Fibroblast of the conjunctiva (primary cell): ENCODE measurements around the gene LDLRAD3.

Experiments
- DNase-seq: peaks from one replicate; pipeline ENCODE4 v3.0.0-alpha.2; 2010; ENCODE audit warnings: low read depth

Gene LDLRAD3

GRCh38 chr11:36077886-36078685 lies 134.2 kb downstream of the LDLRAD3 start:
- no peak for DNase-seq

DNA sequence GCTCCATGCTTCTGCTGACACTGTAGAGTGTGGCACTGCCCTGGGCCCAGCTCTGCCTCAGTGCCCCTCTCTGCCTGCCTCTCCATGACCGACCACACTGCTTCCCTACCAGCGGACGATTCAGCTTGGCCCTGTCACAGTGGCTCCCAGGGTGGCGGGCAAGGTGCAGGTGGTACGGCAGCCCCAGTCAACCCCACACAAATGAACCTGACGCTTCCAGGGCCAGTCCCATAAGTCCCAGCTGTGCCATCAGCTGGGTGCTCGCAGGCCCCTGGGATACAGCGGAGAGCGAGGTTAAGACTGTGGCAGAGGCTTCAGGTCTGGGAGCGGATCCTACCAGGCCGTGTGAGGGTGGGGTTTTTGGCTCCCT lies 134.8 kb downstream of the LDLRAD3 start:
- no peak for DNase-seq

- DNase-seq = no peak
Measured at GRCh38 chr11:36079878-36080675, 136.2 kb downstream of the LDLRAD3 start.

DNA sequence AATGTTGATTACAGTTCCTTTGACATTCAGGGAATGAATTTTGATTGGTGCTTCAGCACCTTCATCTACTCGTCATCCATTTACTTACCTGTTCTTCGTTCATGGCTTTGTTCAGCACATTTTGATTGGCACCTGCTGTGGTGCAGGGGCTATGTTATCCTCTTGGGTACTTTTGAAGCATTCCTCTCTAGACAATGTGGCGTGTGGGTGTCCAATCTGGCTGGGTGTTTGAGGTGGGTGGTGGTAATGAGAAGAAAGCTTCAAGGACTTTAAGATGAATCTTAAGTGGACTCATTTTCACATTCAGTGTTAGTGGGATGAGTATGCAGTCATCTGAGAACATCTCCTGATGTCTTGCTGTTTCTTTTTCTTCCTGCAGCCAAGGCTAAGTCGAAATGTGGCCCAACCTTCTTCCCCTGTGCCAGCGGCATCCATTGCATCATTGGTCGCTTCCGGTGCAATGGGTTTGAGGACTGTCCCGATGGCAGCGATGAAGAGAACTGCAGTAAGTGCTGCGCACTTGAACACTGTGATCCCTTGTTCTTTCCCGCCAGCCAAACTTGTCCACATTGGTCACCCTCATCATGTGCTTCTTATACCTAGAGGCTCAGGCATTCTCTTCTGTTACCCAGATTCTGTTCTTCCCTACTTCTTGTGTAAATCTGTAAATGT lies 137.5 kb downstream of the LDLRAD3 start:
- no peak for DNase-seq

GRCh38 chr11:36086366-36086765 lies 142.5 kb downstream of the LDLRAD3 start:
- DNase-seq = no peak

- DNase-seq = no peak
Measured at GRCh38 chr11:36088266-36088972, 144.6 kb downstream of the LDLRAD3 start.

DNA sequence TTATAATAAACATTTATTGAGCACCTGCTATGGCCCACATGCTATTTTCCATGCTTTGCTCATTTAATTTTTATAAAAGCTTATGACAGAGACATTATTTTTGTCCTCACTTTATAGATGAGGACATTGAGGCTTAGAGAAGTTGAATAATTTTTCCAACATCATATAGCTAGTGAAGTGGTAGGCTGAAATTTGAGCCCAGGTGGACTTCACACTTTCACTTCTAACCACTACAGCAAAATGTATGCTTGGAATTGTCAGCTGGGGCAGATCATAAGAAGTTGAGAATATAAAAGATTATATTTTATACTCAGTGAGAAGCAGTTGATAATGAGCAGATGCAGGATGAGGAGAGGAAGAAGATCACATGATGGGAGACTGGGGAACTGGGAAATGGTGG lies 146.1 kb downstream of the LDLRAD3 start:
- no peak for DNase-seq

- DNase-seq = no peak
Measured at GRCh38 chr11:36090356-36091109, 146.7 kb downstream of the LDLRAD3 start.

GRCh38 chr11:36091256-36091811 lies 147.5 kb downstream of the LDLRAD3 start:
- DNase-seq = no peak

GRCh38 chr11:36092314-36093030 lies 148.6 kb downstream of the LDLRAD3 start:
- no peak for DNase-seq

- no peak for DNase-seq
Measured at GRCh38 chr11:36093548-36093947, 149.7 kb downstream of the LDLRAD3 start.

GRCh38 chr11:36094164-36094563 lies 150.3 kb downstream of the LDLRAD3 start:
- DNase-seq = no peak

DNA sequence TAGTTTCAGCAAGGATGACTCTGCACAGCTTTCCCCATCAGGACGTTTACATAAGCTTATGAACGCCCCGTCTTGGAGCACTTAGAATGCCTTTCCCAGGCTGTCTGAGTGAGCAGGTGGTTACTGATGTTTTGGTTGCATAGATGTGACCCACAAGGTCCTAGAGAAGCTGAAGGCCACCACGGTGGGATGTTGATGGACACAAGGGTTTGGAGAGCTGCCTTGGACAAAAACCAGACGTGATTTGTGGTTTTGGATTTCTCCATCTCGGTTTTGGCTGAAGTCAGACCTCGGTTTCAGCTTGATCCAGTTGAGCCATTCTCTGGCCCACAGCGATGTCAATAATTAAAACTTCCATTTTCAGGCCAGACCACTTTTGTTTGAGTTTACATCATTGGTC lies 151.9 kb downstream of the LDLRAD3 start:
- DNase-seq = no peak

DNA sequence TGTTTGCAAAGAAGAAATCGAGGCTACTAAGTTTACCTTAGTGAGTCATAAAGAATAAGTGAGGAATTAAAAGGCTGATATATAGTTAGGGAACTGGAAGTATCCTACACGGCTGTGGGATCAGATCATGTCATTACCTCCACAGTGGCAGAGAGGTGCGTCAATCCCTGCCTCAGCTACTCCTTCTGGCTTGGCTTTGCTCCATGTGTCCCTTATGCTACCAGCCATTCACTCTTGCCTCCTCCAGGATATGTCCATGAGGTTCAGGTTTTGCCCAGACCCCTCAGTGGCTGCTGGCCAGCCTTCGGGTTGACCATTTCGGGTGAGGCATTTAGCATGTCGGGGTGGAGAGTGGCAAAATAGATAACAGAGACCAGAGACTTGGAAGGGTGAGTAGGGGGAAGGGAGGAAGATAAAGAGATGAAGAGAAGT lies 153.4 kb downstream of the LDLRAD3 start:
- no peak for DNase-seq

DNA sequence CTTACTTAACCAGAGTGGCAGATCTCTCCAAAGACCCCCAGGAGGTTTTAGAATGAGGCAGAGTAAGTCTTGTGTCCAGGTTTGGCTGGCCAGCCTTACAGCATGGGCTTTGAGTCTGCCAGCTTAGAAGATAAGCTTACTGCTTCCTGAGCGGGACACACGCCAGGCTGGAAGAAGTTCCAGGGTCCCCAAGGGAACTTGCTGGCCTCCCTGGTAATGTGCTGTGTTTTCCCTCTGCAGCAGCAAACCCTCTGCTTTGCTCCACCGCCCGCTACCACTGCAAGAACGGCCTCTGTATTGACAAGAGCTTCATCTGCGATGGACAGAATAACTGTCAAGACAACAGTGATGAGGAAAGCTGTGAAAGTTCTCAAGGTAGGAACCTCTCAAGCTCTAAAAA lies 154.2 kb downstream of the LDLRAD3 start:
- no peak for DNase-seq

- DNase-seq = no peak
Measured at GRCh38 chr11:36098853-36099375, 155.1 kb downstream of the LDLRAD3 start.

DNA sequence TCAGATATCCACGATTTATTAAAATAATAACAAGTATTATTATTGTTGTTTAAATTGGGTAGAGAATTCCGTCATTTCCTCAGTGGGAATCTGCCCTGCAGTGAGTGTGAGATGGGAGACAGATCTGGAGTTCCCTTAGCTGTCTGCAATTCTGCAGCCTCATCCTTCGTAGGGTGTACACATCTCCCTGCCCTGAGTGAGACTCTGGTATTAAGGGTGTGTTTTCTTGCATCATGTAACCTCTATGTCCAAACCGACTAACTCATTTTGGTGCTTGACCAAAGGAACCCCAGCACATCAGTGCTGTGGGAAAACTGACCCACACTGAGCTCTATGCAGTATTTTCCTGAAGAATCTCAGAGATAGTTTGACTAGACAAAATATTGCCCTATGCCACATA lies 157.6 kb downstream of the LDLRAD3 start:
- no peak for DNase-seq

- no peak for DNase-seq
Measured at GRCh38 chr11:36102868-36103267, 159.0 kb downstream of the LDLRAD3 start.

- no peak for DNase-seq
Measured at GRCh38 chr11:36103933-36104530, 160.2 kb downstream of the LDLRAD3 start.

- DNase-seq = no peak
Measured at GRCh38 chr11:36104660-36104992, 160.8 kb downstream of the LDLRAD3 start.
